GM12878 (cell line): ENCODE measurements around the gene SGTA. TPM values are rescaled to one million over a fixed set of nuclear protein-coding genes. Genes with fewer than 3 reads are reported as not detected.

ENCODE experiments used
- ATAC-seq: fragments of 200-7000 bp; cut with Tn5 transposase; 3 replicates; pipeline ENCODE4 v1.9.1; 2020; ENCODE audit warnings: mild to moderate bottlenecking, moderate library complexity
- BruUV-seq: library from RNA; stranded (reverse); fragments of 400-500 nt; replicated peaks from 2 replicates; lab custom pipeline; 2021; lab: Mats Ljungman, UMichigan
- CTCF ChIA-PET: fragments of 300-600 bp; sonication (Branson Sonifier 250); formaldehyde crosslinking; extraction: SDS; loops from one replicate; lab custom pipeline; 2021; ENCODE audit warnings: inconsistent platforms; lab: Yijun Ruan, JAX
- POLR2A ChIA-PET: fragments of 350-600 bp; formaldehyde crosslinking; extraction: SDS; loops from one replicate; lab custom pipeline; 2021; ENCODE audit warnings: inconsistent platforms; lab: Charles Lee
- RAD21 ChIA-PET: fragments of 300-600 bp; sonication (Branson Sonifier 250); formaldehyde crosslinking; loops from one replicate; lab custom pipeline; 2023; ENCODE audit warnings: antibody characterized with exemption; ENCODE audit not compliant: unreplicated experiment; lab: Charles Lee
- SMC1A ChIA-PET: fragments of 300-600 bp; sonication (Branson Sonifier 250); formaldehyde crosslinking; loops from one replicate; lab custom pipeline; 2023; ENCODE audit not compliant: unreplicated experiment, uncharacterized antibody; lab: Charles Lee
- DNase-seq: peaks from one replicate; pipeline ENCODE4 v3.0.0-alpha.2; 2011; ENCODE audit warnings: low read depth, low spot score
- FAIRE-seq: peaks from 3 replicates; lab custom pipeline; 2011; peaks lifted over from hg19 to GRCh38; lab: Jason Lieb, UNC
- H2AFZ ChIP-seq: 2 replicates; pipeline ENCODE4 v1.6.0; 2011; ENCODE audit warnings: low read depth, low read length, control low read depth; ENCODE audit not compliant: control insufficient read depth
- H3K27ac ChIP-seq: 2 replicates; pipeline ENCODE4 v1.5.1; 2011; ENCODE audit warnings: control low read depth; ENCODE audit not compliant: control insufficient read depth, insufficient read depth
- H3K27me3 ChIP-seq, 2 experiments: replicated peaks in 1 of 2; 2 replicates each; pipeline versions ENCODE4 v1.6.0 to v1.6.1; 2011; ENCODE audit warnings: low read length in 1 of 2; ENCODE audit not compliant: control insufficient read depth in 2 of 2, insufficient read depth in 2 of 2
- H3K36me3 ChIP-seq, 2 experiments: 2 replicates each; pipeline ENCODE4 v1.5.1; 2011; ENCODE audit warnings: low read length in 1 of 2; ENCODE audit not compliant: control insufficient read depth in 2 of 2, insufficient read depth in 2 of 2
- H3K4me1 ChIP-seq: 2 replicates; pipeline ENCODE4 v1.6.1; 2011; ENCODE audit warnings: mild to moderate bottlenecking, low read length, moderate library complexity, mixed read lengths; ENCODE audit not compliant: control insufficient read depth, insufficient read depth
- H3K4me2 ChIP-seq: 2 replicates; pipeline ENCODE4 v1.6.0; 2011; ENCODE audit warnings: control low read depth; ENCODE audit not compliant: control insufficient read depth, insufficient read depth
- H3K4me3 ChIP-seq: fragments of 200-600 bp; sonication (generic); 2 replicates; pipeline ENCODE4 v1.5.1; 2016
- H3K79me2 ChIP-seq: 2 replicates; pipeline ENCODE4 v1.6.0; 2011; ENCODE audit warnings: low read length; ENCODE audit not compliant: control insufficient read depth, insufficient read depth
- H3K9ac ChIP-seq: 2 replicates; pipeline ENCODE4 v1.8.0; 2011; ENCODE audit warnings: low read length, control low read depth, mixed read lengths; ENCODE audit not compliant: control insufficient read depth, insufficient read depth
- H3K9me3 ChIP-seq: replicated peaks from 3 replicates; pipeline ENCODE4 v1.5.1; 2011; ENCODE audit warnings: mild to moderate bottlenecking, low read length; ENCODE audit not compliant: control insufficient read depth, insufficient read depth
- H4K20me1 ChIP-seq: 2 replicates; pipeline ENCODE4 v1.6.0; 2011; ENCODE audit not compliant: control insufficient read depth, insufficient read depth
- HDAC6 ChIP-seq: fragments of 200-600 bp; sonication (generic); IDR thresholded peaks from one replicate; pipeline ENCODE4 v1.8.0; 2017; ENCODE audit warnings: antibody characterized with exemption; ENCODE audit not compliant: unreplicated experiment
- PAX5 ChIP-seq: IDR thresholded peaks from 2 replicates; pipeline ENCODE4 v1.6.1; 2011; ENCODE audit warnings: low read depth, low read length, borderline replicate concordance
- WGBS: methylation state at CpG from one replicate; pipeline ENCODE4 v1.1.6; 2016; ENCODE audit warnings: low lambda C conversion rate; ENCODE audit not compliant: insufficient replicate concordance, insufficient coverage; ENCODE audit errors: missing lambda C conversion rate; 5-methylcytosine and 5-hydroxymethylcytosine counted together
- in situ Hi-C: fragments of 300-500 bp; cut with MboI; formaldehyde crosslinking; loops from 9 replicates; pipeline ENCODE4 v1.14.3; 2018; ENCODE audit warnings: mixed read lengths
- intact Hi-C: fragments of 100-400 bp; cut with micrococcal nuclease; formaldehyde crosslinking; loops from one replicate; pipeline ENCODE4 v1.14.2; 2022; ENCODE audit not compliant: unreplicated experiment
- polyA plus RNA-seq, 11 experiments: library from polyadenylated mRNA; depleted of rRNA in 4 of 11; unstranded in 6 of 11; stranded (reverse) in 5 of 11; fragments of >200 nt; fragmentation: Nextera tagmentation in 4 of 11; fragmentation: Illumina TruSeq in 1 of 11; extraction: Ambion mirVana in 4 of 11; extraction: Trizol in 1 of 11; gene quantifications; 1 replicate in 1 of 11; 2 replicates in 10 of 11; pipeline versions ENCODE4 v1.2.1 to v1.2.3, GENCODE V29; 2011 to 2016; ENCODE audit warnings: inconsistent platforms in 2 of 11, missing spikeins in 2 of 11, low read depth in 1 of 11
- total RNA-seq, 4 experiments: library from RNA; depleted of rRNA in 3 of 4; stranded (reverse); fragments of >200 nt in 3 of 4; fragmentation: Illumina TruSeq in 1 of 4; extraction: Trizol in 1 of 4; gene quantifications; 2 replicates each; pipeline versions ENCODE4 v1.2.1 to v1.2.3, GENCODE V29; 2013 to 2021
- TF ChIP-seq, protein P1 (sequence below): fragments of 450-650 bp; conservative IDR thresholded peaks from 2 replicates; pipeline ENCODE4 v1.6.1; 2017; ENCODE audit warnings: mild to moderate bottlenecking, moderate library complexity
- TF ChIP-seq, protein P2 (sequence below): IDR thresholded peaks from 2 replicates; pipeline ENCODE4 v1.6.1; 2011; ENCODE audit warnings: borderline replicate concordance, low read depth, mild to moderate bottlenecking, moderate library complexity, low read length; ENCODE audit not compliant: insufficient read depth, poor library complexity, severe bottlenecking

The SGTA gene
- total and polyA plus RNA-seq, 10 of the 15 experiments (the other 5 are each of a cell fraction or from before 2014, with no cell fraction given), result 2.0 to 102 (median 48.2) TPM

GRCh38 chr19:2811221-2811722, 28.2 kb upstream of the SGTA start:
- POLR2A ChIA-PET, result no interaction called here

More at GRCh38 chr19:2811221-2811722, 28.2 kb upstream of the SGTA start:
- no TSS peak for BruUV-seq
- SMC1A ChIA-PET, result no interaction called here
- no peaks in the 10 kb centered on the region for H3K4me1 ChIP-seq
- H3K9me3 ChIP-seq, result no peaks in the 10 kb centered on the region
- no peak overlapping the region for H2AFZ ChIP-seq
- peaks cover 21 to 40% of the 10 kb centered on the region in 2 experiments for H3K36me3 ChIP-seq
- intact Hi-C loops (no loop called here), in situ Hi-C loops (no loop called here)
- ATAC-seq, result no peak
- no peaks in the 10 kb centered on the region for H3K27me3 ChIP-seq
- H3K4me3 ChIP-seq, result no peak overlapping the region
- CTCF ChIA-PET, result no interaction called here
- DNase-seq, result no peak
- 95% methylated on average over 20 of the region's 20 CpGs for WGBS
- TF ChIP-seq, protein P1, sequence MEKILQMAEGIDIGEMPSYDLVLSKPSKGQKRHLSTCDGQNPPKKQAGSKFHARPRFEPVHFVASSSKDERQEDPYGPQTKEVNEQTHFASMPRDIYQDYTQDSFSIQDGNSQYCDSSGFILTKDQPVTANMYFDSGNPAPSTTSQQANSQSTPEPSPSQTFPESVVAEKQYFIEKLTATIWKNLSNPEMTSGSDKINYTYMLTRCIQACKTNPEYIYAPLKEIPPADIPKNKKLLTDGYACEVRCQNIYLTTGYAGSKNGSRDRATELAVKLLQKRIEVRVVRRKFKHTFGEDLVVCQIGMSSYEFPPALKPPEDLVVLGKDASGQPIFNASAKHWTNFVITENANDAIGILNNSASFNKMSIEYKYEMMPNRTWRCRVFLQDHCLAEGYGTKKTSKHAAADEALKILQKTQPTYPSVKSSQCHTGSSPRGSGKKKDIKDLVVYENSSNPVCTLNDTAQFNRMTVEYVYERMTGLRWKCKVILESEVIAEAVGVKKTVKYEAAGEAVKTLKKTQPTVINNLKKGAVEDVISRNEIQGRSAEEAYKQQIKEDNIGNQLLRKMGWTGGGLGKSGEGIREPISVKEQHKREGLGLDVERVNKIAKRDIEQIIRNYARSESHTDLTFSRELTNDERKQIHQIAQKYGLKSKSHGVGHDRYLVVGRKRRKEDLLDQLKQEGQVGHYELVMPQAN, result no peak
- TF ChIP-seq, protein P2, sequence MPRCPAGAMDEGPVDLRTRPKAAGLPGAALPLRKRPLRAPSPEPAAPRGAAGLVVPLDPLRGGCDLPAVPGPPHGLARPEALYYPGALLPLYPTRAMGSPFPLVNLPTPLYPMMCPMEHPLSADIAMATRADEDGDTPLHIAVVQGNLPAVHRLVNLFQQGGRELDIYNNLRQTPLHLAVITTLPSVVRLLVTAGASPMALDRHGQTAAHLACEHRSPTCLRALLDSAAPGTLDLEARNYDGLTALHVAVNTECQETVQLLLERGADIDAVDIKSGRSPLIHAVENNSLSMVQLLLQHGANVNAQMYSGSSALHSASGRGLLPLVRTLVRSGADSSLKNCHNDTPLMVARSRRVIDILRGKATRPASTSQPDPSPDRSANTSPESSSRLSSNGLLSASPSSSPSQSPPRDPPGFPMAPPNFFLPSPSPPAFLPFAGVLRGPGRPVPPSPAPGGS, result no peak
- no peak for TF ChIP-seq HDAC6
- TF ChIP-seq PAX5, result no peak
- no peaks in the 10 kb centered on the region for H4K20me1 ChIP-seq
- no peak for FAIRE-seq
- no peak overlapping the region for H3K4me2 ChIP-seq
- H3K27ac ChIP-seq, result no peak overlapping the region
- no peak overlapping the region for H3K9ac ChIP-seq
- RAD21 ChIA-PET, result no interaction called here
- no peaks in the 10 kb centered on the region for H3K79me2 ChIP-seq
